Hepatocyte (in vitro differentiated cells): Measurements from ENCODE around the gene MMP20.

Experiments
- CTCF ChIP-seq: fragments of 200-600 bp; sonication (generic); IDR thresholded peaks from 2 replicates; pipeline ENCODE4 v1.5.1; 2016; ENCODE audit warnings: antibody characterized with exemption, mild to moderate bottlenecking; ENCODE audit not compliant: poor library complexity
- EZH2 ChIP-seq: fragments of 200-600 bp; sonication (generic); IDR thresholded peaks from 2 replicates; pipeline ENCODE4 v1.6.1; 2016; ENCODE audit warnings: antibody characterized with exemption, mild to moderate bottlenecking, borderline replicate concordance
- EZH2phosphoT487 ChIP-seq: fragments of 200-600 bp; sonication (generic); IDR thresholded peaks from one replicate; pipeline ENCODE4 v1.6.1; 2018; ENCODE audit warnings: antibody characterized with exemption, mild to moderate bottlenecking, low read depth, moderate library complexity; ENCODE audit not compliant: unreplicated experiment, severe bottlenecking

- TF ChIP-seq CTCF (no peak), EZH2phosphoT487 (no peak), EZH2 (no peak)
These were observed 22.3 kb upstream of the MMP20 start for GRCh38 chr11:102647430-102647829.
